SK-N-SH (cell line): ENCODE measurements around the gene RAD54L2. TPM values are rescaled to one million over a fixed set of nuclear protein-coding genes. Genes with fewer than 3 reads are reported as not detected.

Experiments used
- CTCF ChIA-PET: fragments of 300-600, 350-600 bp; formaldehyde crosslinking; extraction: SDS; loops from one replicate; lab custom pipeline; 2021; lab: Yijun Ruan, JAX
- POLR2A ChIA-PET: fragments of 350-600 bp; sonication (Branson Sonifier 250); formaldehyde crosslinking; extraction: SDS; loops from one replicate; lab custom pipeline; 2020; ENCODE audit warnings: antibody characterized with exemption, inconsistent platforms; lab: Yijun Ruan, JAX
- DNase-seq: peaks from one replicate; pipeline ENCODE4 v3.0.0; 2012
- H2AFZ ChIP-seq: fragments of 200-600 bp; sonication (generic); 2 replicates; pipeline ENCODE4 v1.8.1; 2016; ENCODE audit warnings: antibody characterized with exemption, mild to moderate bottlenecking, low read depth
- H3F3A ChIP-seq: fragments of 200-600 bp; sonication (generic); replicated peaks from 2 replicates; pipeline ENCODE3; 2016; ENCODE audit warnings: antibody characterized with exemption, mild to moderate bottlenecking; ENCODE audit not compliant: insufficient read depth
- H3K27ac ChIP-seq, 2 experiments: fragments of 200-500 bp in 1 of 2; fragments of 200-600 bp in 1 of 2; sonication (Bioruptor generic) in 1 of 2; sonication (generic), shearing (Covaris generic) in 1 of 2; 2 replicates each; pipeline versions ENCODE4 v1.5.1 to v1.6.1; 2014 to 2016; ENCODE audit warnings: low read depth in 2 of 2, inconsistent platforms in 1 of 2, low read length in 1 of 2, mild to moderate bottlenecking in 1 of 2, mixed read lengths in 1 of 2
- H3K27me3 ChIP-seq: fragments of 200-600 bp; sonication (generic), shearing (Covaris generic); 2 replicates; pipeline ENCODE4 v1.6.1; 2016; ENCODE audit warnings: mixed run types; ENCODE audit not compliant: insufficient read depth
- H3K36me3 ChIP-seq, 2 experiments: fragments of 200-500 bp in 1 of 2; fragments of 200-600 bp in 1 of 2; sonication (Bioruptor generic) in 1 of 2; sonication (generic) in 1 of 2; replicated peaks in 1 of 2; 2 replicates each; pipeline versions ENCODE3 to v1.5.1; 2014 to 2016; ENCODE audit warnings: low read length in 1 of 2, mild to moderate bottlenecking in 1 of 2; ENCODE audit not compliant: insufficient read depth in 2 of 2, control insufficient read depth in 1 of 2
- H3K4me1 ChIP-seq, 2 experiments: fragments of 200-500 bp in 1 of 2; fragments of 200-600 bp in 1 of 2; sonication (Bioruptor generic) in 1 of 2; sonication (generic), shearing (Covaris generic) in 1 of 2; 2 replicates each; pipeline versions ENCODE4 v1.5.1 to v1.6.1; 2014 to 2016; ENCODE audit warnings: low read depth in 1 of 2, low read length in 1 of 2, mixed run types in 1 of 2; ENCODE audit not compliant: insufficient read depth in 2 of 2, control insufficient read depth in 1 of 2
- H3K4me2 ChIP-seq: fragments of 200-600 bp; sonication (generic), shearing (Covaris generic); 2 replicates; pipeline ENCODE4 v1.6.1; 2017; ENCODE audit warnings: mixed run types
- H3K4me3 ChIP-seq, 2 experiments: fragments of 200-500 bp in 1 of 2; fragments of 200-600 bp in 1 of 2; sonication (Bioruptor generic) in 1 of 2; sonication (generic), shearing (Covaris generic) in 1 of 2; 2 replicates each; pipeline versions ENCODE4 v1.5.1 to v1.8.1; 2014 to 2016; ENCODE audit warnings: low read depth in 2 of 2, inconsistent platforms in 1 of 2, low read length in 1 of 2, mild to moderate bottlenecking in 1 of 2, mixed read lengths in 1 of 2, moderate library complexity in 1 of 2
- H3K79me2 ChIP-seq: fragments of 200-600 bp; sonication (generic); 2 replicates; pipeline ENCODE4 v1.8.1; 2017; ENCODE audit warnings: mild to moderate bottlenecking; ENCODE audit not compliant: insufficient read depth
- H3K9ac ChIP-seq: fragments of 200-600 bp; sonication (generic); 2 replicates; pipeline ENCODE4 v1.6.1; 2017; ENCODE audit warnings: mixed run types
- H3K9me2 ChIP-seq: fragments of 200-600 bp; sonication (generic); 2 replicates; pipeline ENCODE4 v1.6.1; 2017; ENCODE audit warnings: mixed run types
- H3K9me3 ChIP-seq: fragments of 200-600 bp; sonication (generic); 2 replicates; pipeline ENCODE4 v1.6.1; 2017; ENCODE audit warnings: mixed run types, mild to moderate bottlenecking, moderate library complexity
- H4K20me1 ChIP-seq: fragments of 200-600 bp; sonication (generic); 2 replicates; pipeline ENCODE4 v1.6.1; 2017; ENCODE audit warnings: mild to moderate bottlenecking, mixed run types; ENCODE audit not compliant: insufficient read depth
- CTCF ChIP-seq: fragments of 200-600 bp; sonication (generic); IDR thresholded peaks from 2 replicates; pipeline ENCODE4 v1.6.1; 2017; ENCODE audit warnings: antibody characterized with exemption, mild to moderate bottlenecking, moderate library complexity
- EZH2phosphoT487 ChIP-seq: fragments of 200-600 bp; sonication (generic); IDR thresholded peaks from 2 replicates; pipeline ENCODE4 v1.6.1; 2017; ENCODE audit warnings: low read depth, mixed run types, mild to moderate bottlenecking, antibody characterized with exemption, moderate library complexity, borderline replicate concordance
- FOSL2 ChIP-seq: IDR thresholded peaks from 2 replicates; pipeline ENCODE4 v1.4.0; 2012; ENCODE audit warnings: low read depth, mild to moderate bottlenecking, moderate library complexity, borderline replicate concordance
- FOXM1 ChIP-seq: IDR thresholded peaks from 2 replicates; pipeline ENCODE4 v1.4.0; 2012; ENCODE audit warnings: low read depth, mild to moderate bottlenecking
- IRF3 ChIP-seq: fragments of 150-350 bp; IDR thresholded peaks from 2 replicates; pipeline ENCODE4 v1.6.1; 2016; ENCODE audit warnings: mild to moderate bottlenecking, low read depth, low read length
- TAF1 ChIP-seq: IDR thresholded peaks from 2 replicates; pipeline ENCODE4 v1.6.1; 2012; ENCODE audit warnings: low read depth, mild to moderate bottlenecking, low read length, moderate library complexity, borderline replicate concordance
- USF1 ChIP-seq: IDR thresholded peaks from 2 replicates; pipeline ENCODE4 v1.4.0; 2012; ENCODE audit warnings: low read depth, borderline replicate concordance
- YY1 ChIP-seq: IDR thresholded peaks from 2 replicates; pipeline ENCODE4 v1.4.0; 2012; ENCODE audit warnings: low read depth, mild to moderate bottlenecking
- ZBTB33 ChIP-seq: IDR thresholded peaks from 2 replicates; pipeline ENCODE4 v1.4.0; 2012; ENCODE audit warnings: low read depth, borderline replicate concordance
- WGBS: methylation state at CpG from one replicate; pipeline ENCODE4 v1.1.6; 2017; ENCODE audit warnings: low lambda C conversion rate; 5-methylcytosine and 5-hydroxymethylcytosine counted together
- polyA plus RNA-seq, 3 experiments: library from polyadenylated mRNA; depleted of rRNA; stranded (reverse); fragments of >200 nt; gene quantifications; 2 replicates each; pipeline ENCODE4 v1.2.3, GENCODE V29; 2012

RAD54L2 gene
- polyA plus RNA-seq, 1 of the 3 experiments (the other 2 are of a cell fraction), result 3.6 TPM

- TF ChIP-seq CTCF (peak; percentile 93), TAF1 (no peak), IRF3 (no peak), YY1 (no peak), EZH2phosphoT487 (no peak), FOXM1 (no peak), USF1 (no peak)
Observed at GRCh38 chr3:51501833-51502561, 36.5 kb upstream of the RAD54L2 start (continued).

GRCh38 chr3:51502562-51502910, 36.0 kb upstream of the RAD54L2 start:
- TF ChIP-seq FOSL2, result no peak
- TF ChIP-seq CTCF, result no peak
- no peak for TF ChIP-seq ZBTB33
- WGBS, result 17% methylated on average over 2 of the region's 2 CpGs

More at GRCh38 chr3:51502562-51502910, 36.0 kb upstream of the RAD54L2 start:
- Histone ChIP-seq H2AFZ (no peak overlapping the region), H3K36me3 (no peaks in the 10 kb centered on the region), H3K4me2 (no peak overlapping the region), H3K4me1 (peaks cover 0 to 4% of the 10 kb centered on the region in 2 experiments; a peak in 2 of 4 replicates), H3F3A (peaks cover 15% of the 10 kb centered on the region), H3K27ac (no peak overlapping the region), H3K9me2 (no peaks in the 10 kb centered on the region), H3K27me3 (no peaks in the 10 kb centered on the region), H3K4me3 (no peak overlapping the region), H4K20me1 (peaks cover 11% of the 10 kb centered on the region), H3K79me2 (peaks cover 17% of the 10 kb centered on the region), H3K9me3 (no peaks in the 10 kb centered on the region), H3K9ac (no peak overlapping the region)
- POLR2A ChIA-PET, result interaction anchor here (0.6 to 3.9 kb wide), 3 partner anchors 35 to 1210 kb away, joined by 3 to 29 read pairs (median 3); partner anchors contain the start of genes IFRD2 and TEX264
- CTCF ChIA-PET, result interaction anchor here (0.6 to 7.1 kb wide), 36 partner anchors 8 to 295 kb away, joined by 3 to 209 read pairs (median 5); partner anchors contain the start of genes GRM2, RAD54L2 and TEX264
- no peak for DNase-seq
